NCI-H2081 (cell line): ENCODE measurements around the gene RCBTB1.
"Not testable (repeated sequence)": the region's sequence is repeated elsewhere in the genome, so short reads cannot be mapped to it uniquely, and the experiment has no call there.

Experiments
- DNase-seq, 2 experiments: peaks; one replicate each; lab custom pipeline; 2025; lab: John Stamatoyannopoulos, UW

The RCBTB1 gene

DNA sequence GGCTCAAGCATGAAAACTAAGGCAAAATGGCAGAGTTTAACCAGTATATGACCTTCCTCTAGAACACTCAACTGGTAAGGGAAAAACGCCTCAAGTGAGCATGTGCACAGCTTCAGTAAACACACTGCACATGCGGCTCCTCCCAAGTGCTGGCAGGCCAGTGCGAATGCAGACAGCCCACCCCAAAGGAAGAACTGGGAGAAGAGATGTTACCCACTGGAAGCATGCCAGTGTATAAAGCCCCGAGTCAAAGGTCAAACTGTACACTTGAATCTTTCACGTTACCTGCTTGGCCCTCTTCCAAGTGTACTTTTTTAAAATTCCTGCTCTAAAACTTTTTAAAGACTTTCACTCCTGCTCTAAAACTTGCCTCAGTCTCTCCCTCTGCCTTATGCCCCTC lies 19.2 kb upstream of the RCBTB1 start:
- DNase-seq = no peak

DNA sequence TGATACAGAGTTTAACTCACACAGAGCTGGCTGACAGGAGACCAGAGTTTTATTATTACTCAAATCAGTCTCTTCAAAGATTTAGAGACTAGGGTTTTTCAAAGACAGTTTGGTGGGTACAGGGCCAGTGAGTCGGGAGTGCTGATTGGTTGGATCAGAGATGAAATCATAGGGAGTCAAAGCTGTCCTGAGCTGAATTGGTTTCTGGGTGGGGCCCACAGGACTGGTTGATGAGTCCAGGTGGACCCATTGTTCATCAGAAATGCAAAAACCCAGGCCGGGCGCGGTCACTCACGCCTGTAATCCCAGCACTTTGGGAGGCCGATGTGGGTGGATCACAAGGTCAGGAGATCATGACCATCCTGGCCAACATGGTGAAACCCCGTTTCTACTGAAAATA lies 17.3 kb upstream of the RCBTB1 start:
- not testable (repeated sequence) for DNase-seq

DNA sequence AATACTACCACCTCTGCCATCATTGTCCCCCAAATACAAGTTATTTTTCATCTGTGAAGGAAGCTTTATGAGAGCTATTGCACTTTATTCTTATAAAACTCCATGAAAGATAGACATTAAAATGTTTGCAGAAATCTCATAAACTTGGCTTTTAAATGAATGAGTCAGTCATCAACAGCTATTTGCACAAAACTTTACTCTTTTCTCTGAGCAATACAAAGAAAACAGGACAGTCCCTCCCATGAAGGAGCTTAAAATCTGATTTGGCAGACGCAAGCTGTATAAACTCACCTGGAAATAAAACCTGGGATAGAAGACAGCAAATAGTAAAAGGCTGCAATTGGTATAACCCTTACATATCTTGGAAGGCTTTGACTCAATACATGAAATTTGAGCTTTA lies 16.6 kb upstream of the RCBTB1 start:
- no peak for DNase-seq

DNA sequence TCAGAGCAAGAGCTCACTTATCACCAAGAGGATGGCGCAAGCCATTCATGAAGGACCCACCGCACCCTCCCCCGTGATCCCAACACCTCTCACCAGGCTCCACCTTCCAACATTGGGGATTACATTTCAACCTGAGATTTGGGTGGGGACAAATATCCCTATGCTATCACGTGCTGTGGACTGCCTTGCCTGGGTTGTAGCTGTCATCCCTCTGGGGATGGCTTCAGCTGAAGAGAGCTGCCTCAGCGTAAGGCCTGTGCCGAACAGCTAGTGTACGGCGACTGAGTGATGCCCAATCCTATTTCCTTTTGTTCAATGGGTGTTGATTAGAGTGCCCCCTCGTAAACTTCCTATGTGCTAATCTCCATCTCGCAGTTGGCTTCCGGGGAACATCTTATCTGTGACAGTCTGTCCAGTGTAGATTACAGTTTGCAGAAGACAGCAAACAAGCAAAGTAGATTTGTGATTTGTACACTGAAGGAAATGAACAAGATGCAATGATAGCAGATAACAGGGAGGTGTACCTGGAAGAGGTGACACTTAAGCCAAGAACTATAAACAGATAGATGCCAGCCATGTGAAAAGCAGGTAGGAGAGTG lies 11.8 kb upstream of the RCBTB1 start:
- no peak for DNase-seq

DNA sequence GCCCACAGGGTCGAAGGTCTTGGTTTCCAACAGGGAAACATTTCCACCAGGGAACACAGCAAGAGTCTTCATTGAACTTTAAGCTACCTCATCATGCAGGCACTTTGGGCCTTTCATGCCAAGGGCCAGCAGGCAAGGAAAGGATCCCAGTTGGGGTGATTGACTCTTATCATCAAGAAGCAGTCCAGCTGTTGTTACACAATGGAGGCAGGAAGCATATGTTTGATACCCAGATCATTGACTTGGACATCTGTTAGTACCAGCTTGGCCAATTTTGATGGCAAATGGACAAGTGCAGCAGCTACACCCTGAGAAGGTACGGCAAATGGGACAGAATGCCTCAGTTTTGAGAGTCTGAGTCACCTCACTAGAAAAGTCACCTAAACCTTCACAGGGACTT lies 10.9 kb upstream of the RCBTB1 start:
- no peak for DNase-seq

DNA sequence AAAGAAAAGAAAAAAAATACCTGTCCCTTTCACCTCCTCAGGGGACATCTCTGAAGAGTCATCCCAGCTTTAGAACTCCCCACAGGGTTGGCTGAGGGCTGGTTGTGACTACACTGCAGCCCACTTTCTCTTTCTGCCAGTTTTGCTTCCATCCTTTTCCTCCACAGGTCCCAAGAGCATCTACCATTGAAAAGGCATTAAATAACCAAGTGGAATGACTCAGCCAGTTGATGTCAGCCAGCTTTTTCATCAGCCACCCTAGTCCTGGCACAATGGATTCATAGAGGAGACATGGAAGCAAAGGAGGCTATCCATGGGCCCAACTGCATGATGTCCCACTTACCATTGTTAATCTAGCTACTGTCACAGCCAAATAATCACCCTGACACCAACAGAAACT lies 9.2 kb upstream of the RCBTB1 start:
- DNase-seq = no peak

DNA sequence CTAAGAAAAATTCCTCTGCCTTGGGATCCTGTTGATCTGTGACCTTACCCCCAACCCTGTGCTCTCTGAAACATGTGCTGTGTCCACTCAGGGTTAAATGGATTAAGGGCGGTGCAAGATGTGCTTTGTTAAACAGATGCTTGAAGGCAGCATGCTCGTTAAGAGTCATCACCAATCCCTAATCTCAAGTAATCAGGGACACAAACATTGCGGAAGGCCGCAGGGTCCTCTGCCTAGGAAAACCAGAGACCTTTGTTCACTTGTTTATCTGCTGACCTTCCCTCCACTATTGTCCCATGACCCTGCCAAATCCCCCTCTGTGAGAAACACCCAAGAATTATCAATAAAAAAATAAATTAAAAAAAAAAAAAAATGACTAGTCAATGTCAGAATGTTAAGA lies 8.5 kb upstream of the RCBTB1 start:
- DNase-seq = not testable (repeated sequence)

DNA sequence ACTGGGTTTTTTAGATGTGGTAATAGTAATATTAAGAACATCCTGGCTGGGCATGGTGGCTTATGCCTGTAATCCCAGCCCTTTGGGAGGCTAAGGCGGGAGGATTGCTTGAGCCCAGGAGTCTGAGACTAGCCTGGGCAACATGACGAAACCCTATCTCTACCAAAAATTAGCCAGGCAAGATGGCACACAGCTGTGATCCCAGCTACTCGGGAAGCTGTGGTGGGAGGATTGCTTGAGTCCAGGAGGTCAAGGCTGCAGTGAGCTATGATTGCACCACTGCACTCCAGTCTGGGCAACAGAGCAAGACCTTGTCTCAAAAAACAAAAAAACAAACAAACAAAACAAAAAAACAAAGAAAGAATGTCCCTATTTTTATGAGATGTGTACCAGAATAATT lies 5.4 kb upstream of the RCBTB1 start:
- not testable (repeated sequence) for DNase-seq

DNA sequence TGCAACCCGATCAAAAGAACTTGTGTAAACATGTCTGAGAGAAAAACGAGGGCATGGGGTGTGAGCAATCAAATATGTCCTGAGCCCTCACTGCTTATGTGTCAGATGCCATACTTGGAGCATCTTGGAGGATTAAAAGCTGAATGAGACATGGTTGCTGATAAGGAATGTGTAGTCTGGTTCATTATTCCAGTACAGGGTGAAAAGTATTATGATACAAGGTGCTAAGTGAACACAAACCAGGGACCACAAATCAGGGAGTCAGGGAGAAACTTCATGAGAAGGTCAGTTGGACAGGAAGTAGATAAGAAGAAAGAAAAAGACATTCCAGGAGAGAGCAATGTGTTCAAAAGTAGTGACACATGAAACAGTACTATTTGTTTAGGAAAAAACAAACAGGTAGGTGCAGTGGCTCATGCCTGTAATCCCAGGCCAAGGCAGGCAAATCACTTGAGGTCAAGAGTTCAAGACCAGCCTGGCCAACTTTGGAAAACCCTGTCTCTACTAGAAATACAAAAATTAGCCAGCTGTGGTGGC lies 2.0 kb upstream of the RCBTB1 start:
- DNase-seq = no peak

DNA sequence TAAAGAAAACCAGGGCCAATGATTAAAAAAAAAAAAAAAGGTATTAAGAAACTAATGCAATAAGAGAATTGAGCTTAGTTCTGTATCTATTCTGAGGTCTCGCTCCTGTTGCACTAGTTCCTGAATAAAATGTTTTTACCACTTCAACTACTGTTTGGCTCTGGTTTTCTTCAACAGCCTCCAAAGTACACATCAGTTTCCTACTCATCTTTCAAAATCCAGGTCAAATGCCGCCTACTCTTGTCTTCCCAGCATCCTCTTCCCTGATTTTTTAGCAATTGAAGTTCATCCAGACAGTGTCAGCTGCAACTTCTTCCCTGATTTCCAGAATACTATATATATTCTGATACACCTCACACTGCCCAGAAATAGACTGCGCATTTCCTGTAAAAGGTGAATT lies 1.4 kb upstream of the RCBTB1 start:
- no peak for DNase-seq

DNA sequence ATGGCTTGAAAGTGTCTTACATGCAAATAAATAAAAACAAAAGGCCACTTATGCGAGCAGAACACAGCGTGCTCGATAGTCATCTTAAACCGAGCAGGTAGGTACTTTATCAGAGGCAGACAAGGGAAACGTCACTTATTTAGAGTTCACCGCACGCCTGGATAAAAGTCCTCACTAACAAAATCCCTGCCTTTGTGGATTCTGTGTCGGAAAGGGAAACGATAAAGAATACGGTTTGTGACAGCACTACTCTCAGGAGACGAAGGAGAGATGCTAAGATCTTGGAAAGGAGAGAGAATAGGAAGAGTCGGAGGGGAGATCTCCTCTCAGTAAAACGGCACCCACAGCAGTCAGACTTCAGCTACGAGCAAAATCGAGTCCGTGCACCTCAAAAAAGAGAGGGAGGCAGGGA lies 581 bp downstream of the RCBTB1 start:
- DNase-seq = peak in 1 of 2 experiments; percentile 7

DNA sequence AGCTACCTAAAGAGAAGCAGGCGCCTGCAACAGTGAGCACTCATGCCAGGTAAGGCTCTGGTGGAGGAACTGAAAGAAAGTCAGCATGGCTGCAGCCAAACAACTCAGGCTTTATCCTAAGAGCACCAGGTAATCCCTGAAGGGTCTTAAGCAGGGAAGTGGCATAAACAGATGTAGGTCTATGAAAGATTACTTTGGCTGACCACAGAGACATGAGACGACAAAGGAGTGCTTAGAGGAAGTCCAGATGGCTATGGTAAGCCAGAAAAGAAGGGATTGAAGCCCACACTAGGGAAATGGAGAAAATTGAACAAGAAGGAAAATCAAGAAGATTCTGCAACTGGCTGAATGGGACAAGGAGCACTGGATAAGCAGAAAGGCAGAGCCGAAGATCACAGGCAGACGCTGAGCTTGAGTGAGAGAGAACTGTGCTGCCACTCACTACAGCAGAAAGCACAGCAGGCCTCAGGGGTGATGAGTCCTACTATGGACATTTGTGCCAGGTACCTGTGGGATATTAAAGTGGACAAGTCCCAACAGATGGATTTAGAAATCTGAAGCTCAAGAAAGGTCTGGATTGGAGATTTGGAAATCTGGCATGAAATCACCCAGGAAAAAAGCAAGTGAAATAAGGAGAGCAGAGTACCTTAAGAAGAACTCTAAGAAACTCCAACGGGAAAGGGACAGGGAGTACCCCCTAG lies 4.2 kb downstream of the RCBTB1 start:
- DNase-seq = no peak

DNA sequence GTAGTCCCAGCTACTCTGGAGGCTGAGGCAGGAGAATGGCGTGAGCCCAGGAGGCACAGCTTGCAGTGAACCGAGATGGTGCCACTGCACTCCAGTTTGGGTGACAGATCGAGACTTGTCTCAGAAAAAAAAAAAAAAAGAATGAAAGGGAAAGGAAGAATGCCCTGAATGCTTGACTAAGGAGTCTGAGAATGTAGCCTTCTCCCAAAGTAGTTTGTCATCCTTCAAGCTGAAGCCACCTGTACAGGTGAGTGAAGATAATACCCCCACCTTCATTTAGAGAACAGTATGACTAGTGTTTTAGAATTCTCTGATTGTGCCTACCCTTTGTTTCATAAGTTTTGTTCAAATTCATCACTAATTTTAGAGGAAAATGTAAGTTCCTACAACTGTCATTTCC lies 5.9 kb downstream of the RCBTB1 start:
- no peak for DNase-seq

DNA sequence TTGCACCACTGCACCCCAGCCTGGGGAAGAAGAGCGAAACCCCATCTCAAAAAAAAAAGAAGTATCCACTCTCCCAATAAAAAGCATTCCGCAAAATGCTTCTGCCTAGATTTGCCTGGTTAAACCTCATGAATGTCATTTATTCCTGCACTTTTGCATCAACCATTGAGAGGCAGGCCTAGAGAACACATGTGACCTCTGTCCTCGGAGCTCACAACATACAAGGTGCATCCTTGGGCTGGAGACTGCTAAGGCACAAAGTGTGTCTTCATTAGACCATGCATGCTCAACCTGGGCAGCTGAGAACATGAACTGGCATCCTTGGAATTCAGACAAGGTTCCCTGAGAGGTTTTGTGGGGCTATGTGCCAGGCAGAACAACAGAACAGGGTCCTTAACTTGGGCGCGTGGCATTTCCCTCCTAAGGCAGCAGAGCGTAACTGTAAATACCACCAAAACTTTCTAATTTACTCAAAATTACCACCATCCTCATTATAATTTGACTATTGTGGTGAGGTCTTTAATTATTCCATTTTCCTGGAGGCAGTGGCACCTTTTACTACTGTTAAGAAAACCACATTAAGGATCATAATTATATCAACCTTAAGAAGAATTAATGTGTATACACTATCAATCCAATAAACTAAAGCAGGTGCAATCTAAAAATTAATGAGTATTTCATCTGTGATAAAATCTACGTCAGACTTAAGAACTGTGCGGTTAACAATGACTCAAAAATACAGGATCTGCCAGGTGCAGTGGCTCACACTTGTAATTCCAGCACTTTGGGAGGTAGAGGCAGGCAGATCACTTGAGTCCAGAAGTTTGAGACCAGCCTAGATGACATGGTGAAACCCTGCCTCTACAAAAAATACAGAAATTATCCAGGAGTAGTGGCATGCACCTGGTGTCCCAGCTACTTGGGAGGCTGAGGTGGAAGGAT lies 13.8 kb downstream of the RCBTB1 start:
- no peak for DNase-seq

DNA sequence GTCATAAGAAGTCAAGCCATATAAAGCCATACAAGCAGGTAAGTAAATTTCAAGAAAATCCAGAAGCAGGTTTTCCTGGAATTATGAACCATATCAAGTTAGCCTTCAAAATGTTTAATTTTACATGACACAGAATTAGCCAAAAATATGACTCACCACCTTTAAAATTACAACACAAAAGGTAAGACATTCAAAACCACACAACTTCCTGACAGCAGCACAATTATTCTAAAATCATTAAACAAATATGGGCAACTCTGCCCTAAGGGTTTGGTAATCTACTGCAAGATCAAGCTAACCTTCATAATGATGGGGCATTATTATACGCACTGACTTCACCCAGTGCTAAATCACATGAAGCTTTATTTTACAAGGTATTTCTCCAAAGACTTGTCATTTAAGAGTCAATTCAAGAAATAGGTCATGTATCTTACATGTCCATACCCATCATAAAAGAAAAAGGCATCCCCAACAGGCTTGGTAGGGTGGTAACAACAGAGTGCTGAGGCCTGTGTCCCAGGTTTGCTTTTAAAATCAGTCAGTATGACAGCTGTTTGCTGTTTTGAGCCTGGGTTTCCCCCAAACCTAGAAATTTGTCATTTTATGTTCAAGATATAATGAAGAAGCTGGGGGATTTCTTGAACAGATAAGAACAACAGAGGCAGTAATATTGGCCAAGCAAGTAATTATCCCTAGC lies 15.2 kb downstream of the RCBTB1 start:
- no peak for DNase-seq

DNA sequence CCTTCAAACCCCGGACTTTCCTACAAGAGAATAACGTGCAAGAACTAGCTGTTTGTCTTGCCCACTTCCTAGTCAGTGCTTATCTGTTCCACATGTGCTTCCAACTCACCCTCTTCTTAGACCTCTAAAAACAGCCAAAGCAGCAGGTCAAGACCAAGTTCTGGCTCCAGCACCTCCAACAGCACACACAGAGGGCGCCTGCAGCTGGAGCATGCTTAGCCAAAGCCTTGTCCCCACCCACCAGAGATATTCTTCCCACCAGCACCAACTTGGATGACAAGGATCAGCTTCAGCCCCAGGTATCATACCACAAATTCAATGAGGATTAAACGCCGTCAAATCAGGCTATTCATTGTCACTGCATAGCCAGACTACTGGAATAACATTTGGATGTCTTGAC lies 17.9 kb downstream of the RCBTB1 start:
- DNase-seq = no peak

DNA sequence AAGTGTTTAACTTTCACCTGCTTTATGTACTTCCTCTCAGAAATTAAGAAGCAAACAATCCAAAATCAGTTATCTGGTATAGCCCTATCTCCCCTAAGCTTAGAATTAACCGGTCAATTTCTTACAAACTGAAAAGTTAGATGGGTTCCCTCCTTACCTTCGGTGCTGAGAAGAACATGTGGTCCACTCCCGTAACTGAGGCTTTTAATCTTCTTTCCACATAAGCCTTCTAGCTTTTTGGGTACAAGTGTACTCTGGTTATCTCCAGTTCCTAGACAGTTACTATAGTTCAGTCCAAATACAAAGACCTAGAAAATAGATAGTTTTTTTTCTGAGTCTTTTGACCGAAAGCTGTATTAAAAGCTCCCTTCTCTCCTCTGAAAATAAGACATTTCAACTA lies 18.9 kb downstream of the RCBTB1 start:
- no peak for DNase-seq

DNA sequence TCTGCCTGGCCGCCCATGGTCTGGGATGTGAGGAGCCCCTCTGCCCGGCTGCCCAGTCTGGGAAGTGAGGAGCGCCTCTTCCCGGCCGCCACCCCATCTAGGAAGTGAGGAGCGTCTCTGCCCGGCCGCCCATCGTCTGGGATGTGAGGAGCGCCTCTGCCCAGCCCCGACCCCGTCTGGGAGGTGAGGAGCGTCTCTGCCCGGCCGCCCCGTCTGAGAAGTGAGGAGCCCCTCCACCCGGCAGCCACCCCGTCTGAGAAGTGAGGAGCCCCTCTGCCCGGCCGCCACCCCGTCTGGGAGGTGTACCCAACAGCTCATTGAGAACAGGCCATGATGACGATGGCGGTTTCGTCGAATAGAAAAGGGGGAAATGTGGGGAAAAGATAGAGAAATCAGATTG lies 19.9 kb downstream of the RCBTB1 start:
- not testable (repeated sequence) for DNase-seq

DNA sequence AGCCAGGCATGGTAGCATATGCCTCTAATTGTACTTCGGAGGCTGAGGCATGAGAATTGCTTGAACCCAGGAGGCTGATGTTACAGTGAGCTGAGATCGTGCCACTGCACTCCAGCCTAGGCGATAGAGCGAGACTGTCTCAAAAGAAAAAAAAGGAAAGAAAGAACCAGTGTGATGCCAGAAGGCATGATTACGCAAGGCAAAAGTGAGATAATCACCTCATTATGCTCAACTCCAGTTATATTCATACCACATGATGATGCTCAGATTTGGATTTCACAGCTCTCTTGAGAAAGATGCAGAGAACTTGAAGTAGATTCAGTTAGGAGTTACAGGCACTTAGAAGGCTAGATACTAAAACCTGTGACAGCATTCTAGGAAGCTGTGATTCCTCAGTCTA lies 21.8 kb downstream of the RCBTB1 start:
- DNase-seq = no peak

DNA sequence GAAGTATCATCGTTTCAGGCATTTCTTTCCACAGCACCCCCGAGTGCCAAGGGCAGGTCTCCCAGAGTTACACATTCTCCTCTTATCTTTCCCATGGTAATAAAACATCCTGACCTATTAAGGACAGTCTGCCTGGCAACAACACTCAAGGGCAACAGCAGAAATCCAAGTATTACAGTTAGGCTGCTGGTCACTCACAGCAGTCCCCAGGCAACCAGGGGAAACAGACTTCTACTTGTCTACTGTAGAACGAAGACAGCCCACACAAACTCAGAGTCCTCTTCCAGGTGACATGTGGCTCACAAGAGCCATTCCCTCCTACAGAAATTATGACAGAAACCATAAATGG lies 24.3 kb downstream of the RCBTB1 start:
- DNase-seq = no peak

DNA sequence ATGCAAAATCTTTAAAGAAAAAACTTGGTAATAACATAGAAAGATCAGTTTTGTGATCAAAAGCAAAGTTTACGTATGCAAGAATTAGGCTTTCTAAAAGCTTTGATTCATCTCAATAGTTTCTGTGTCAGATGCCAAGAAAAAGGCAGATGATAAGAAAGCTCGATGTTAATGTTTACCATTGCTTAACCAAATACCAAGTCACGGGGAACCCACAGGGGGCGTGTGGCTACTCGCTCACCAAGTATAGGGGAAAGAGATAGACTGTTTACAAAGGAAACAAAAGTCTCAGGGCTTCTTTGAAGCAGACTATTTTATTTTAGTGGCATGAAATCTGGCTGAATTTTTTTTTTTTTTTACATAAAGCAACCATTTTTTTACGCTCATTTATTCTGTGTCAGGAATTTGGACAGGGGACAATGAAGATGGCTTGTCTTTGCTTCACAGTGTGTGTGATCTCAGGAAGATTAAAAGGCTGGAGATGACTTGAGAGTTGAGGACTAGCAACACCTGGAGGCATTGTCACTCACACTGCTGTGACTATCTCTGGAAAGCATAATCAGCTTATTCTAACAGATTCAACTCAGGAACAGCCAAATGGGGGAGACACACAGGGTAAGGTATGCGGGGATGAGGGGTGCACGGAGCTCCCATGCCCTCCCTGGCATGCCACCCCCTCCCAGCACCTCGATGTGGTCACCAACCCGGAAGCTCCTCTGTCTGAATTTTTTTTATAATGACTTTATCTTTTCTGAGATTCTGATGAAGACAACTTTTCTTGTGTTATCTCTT lies 24.9 kb downstream of the RCBTB1 start:
- DNase-seq = peak; percentile 5 to 15
